Measurements from ENCODE around the gene CRACR2B.

CRACR2B gene

DNA sequence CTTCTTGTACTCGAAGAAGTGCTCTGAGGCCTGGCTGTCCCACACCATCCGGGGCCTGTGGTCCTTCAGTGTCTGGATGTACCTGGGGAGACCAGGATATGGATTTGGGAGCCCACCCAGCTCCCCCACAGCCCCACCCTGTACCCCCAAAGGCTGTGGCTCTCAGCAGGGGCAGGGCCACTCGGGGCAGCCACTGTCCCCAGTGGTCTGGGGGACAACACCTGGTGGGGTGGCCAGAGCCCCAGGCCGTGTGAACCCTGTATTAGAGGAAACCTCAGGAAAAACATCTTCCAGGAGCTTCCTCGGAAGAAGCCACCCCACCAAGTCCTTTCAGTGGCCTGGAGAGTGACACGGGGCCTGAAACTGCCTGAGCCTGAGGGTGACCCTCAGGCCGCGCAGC lies 42.7 kb downstream of the CRACR2B start:
- CTCF ChIA-PET: no interaction called here
- H3K4me3 ChIP-seq (ENCODE audit: low read depth, low read length): no peak overlapping the region
- POLR2A ChIA-PET: no interaction called here
- H3K9me3 ChIP-seq (ENCODE audit: control insufficient read depth, insufficient read depth, low read depth, low read length): no peaks in the 10 kb centered on the region
- no peaks in the 10 kb centered on the region for H3K4me1 ChIP-seq (ENCODE audit: control insufficient read depth, insufficient read depth, low read length)
- no peak for TF ChIP-seq SCRT2 (tag by site-specific recombination; IDR thresholded peaks at IDR 0.05)
- TF ChIP-seq ZNF449 (tag by site-specific recombination; IDR thresholded peaks at IDR 0.05): no peak
- TF ChIP-seq KLF17 (tag by site-specific recombination; IDR thresholded peaks at IDR 0.05): no peak
- TF ChIP-seq ZNF549 (tag by site-specific recombination; IDR thresholded peaks at IDR 0.05): no peak
- TF ChIP-seq, protein P1, sequence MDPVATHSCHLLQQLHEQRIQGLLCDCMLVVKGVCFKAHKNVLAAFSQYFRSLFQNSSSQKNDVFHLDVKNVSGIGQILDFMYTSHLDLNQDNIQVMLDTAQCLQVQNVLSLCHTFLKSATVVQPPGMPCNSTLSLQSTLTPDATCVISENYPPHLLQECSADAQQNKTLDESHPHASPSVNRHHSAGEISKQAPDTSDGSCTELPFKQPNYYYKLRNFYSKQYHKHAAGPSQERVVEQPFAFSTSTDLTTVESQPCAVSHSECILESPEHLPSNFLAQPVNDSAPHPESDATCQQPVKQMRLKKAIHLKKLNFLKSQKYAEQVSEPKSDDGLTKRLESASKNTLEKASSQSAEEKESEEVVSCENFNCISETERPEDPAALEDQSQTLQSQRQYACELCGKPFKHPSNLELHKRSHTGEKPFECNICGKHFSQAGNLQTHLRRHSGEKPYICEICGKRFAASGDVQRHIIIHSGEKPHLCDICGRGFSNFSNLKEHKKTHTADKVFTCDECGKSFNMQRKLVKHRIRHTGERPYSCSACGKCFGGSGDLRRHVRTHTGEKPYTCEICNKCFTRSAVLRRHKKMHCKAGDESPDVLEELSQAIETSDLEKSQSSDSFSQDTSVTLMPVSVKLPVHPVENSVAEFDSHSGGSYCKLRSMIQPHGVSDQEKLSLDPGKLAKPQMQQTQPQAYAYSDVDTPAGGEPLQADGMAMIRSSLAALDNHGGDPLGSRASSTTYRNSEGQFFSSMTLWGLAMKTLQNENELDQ (tag by site-specific recombination; IDR thresholded peaks at IDR 0.05; ENCODE audit: low read depth): no peak
- TF ChIP-seq, protein P2, sequence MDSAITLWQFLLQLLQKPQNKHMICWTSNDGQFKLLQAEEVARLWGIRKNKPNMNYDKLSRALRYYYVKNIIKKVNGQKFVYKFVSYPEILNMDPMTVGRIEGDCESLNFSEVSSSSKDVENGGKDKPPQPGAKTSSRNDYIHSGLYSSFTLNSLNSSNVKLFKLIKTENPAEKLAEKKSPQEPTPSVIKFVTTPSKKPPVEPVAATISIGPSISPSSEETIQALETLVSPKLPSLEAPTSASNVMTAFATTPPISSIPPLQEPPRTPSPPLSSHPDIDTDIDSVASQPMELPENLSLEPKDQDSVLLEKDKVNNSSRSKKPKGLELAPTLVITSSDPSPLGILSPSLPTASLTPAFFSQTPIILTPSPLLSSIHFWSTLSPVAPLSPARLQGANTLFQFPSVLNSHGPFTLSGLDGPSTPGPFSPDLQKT (IDR thresholded peaks at IDR 0.05; ENCODE audit: borderline replicate concordance, low read depth, low read length): no peak
- TF ChIP-seq ZNF366 (tag by site-specific recombination; conservative IDR thresholded peaks at IDR 0.05): no peak
- no peak for TF ChIP-seq ZSCAN16 (tag by site-specific recombination; IDR thresholded peaks at IDR 0.05)
- no peak for TF ChIP-seq ZNF843 (tag by site-specific recombination; IDR thresholded peaks at IDR 0.05)
- TF ChIP-seq MEIS1 (CRISPR knock-in tag; IDR thresholded peaks at IDR 0.05; ENCODE audit: borderline replicate concordance): no peak
- TF ChIP-seq ZNF114 (tag by site-specific recombination; IDR thresholded peaks at IDR 0.05): no peak
- TF ChIP-seq MYNN (tag by site-specific recombination; IDR thresholded peaks at IDR 0.05; ENCODE audit: borderline replicate concordance): no peak
- no peak for TF ChIP-seq ZNF155 (tag by site-specific recombination; IDR thresholded peaks at IDR 0.05)
- no peak for TF ChIP-seq ZNF654 (tag by site-specific recombination; IDR thresholded peaks at IDR 0.05; ENCODE audit: low read depth)
- no peak for TF ChIP-seq ZNF830 (tag by site-specific recombination; IDR thresholded peaks at IDR 0.05; ENCODE audit: low read depth)
- TF ChIP-seq YY2 (tag by site-specific recombination; IDR thresholded peaks at IDR 0.05): no peak
- peaks cover 0 to 48% of the 10 kb centered on the region in 2 experiments; a peak in 1 of 3 replicates for H3K36me3 ChIP-seq (ENCODE audit: control insufficient read depth in 2 of 2, insufficient read depth in 1 of 2, low read length in 2 of 2)
- no peak overlapping the region for H3K27ac ChIP-seq (ENCODE audit: extremely low read depth, low read depth, low read length)

GRCh38 chr11:871472-871871 lies 43.8 kb downstream of the CRACR2B start:
- H3K9me3 ChIP-seq (ENCODE audit: control insufficient read depth, insufficient read depth, low read depth, low read length): no peaks in the 10 kb centered on the region
- POLR2A ChIA-PET: no interaction called here
- H3K4me3 ChIP-seq (ENCODE audit: low read depth, low read length): no peak overlapping the region
- H3K36me3 ChIP-seq (ENCODE audit: control insufficient read depth in 2 of 2, insufficient read depth in 1 of 2, low read length in 2 of 2): peaks cover 0 to 53% of the 10 kb centered on the region in 2 experiments; a peak in 1 of 3 replicates
- CTCF ChIA-PET: interaction anchor here (0.9 kb wide), 1 partner anchor 23 kb away, joined by 3 read pairs; no protein-coding TSS in a partner anchor
- no peaks in the 10 kb centered on the region for H3K4me1 ChIP-seq (ENCODE audit: control insufficient read depth, insufficient read depth, low read length)
- H3K27ac ChIP-seq (ENCODE audit: extremely low read depth, low read depth, low read length): no peak overlapping the region
- TF ChIP-seq ZNF423 (tag by site-specific recombination; IDR thresholded peaks at IDR 0.05) (no peak), ZNF148 (tag by site-specific recombination; IDR thresholded peaks at IDR 0.05; ENCODE audit: borderline replicate concordance) (no peak), ZXDB (tag by site-specific recombination; IDR thresholded peaks at IDR 0.05) (no peak), ZNF510 (tag by site-specific recombination; IDR thresholded peaks at IDR 0.05; ENCODE audit: insufficient replicate concordance) (no peak)
- TF ChIP-seq, protein P3, sequence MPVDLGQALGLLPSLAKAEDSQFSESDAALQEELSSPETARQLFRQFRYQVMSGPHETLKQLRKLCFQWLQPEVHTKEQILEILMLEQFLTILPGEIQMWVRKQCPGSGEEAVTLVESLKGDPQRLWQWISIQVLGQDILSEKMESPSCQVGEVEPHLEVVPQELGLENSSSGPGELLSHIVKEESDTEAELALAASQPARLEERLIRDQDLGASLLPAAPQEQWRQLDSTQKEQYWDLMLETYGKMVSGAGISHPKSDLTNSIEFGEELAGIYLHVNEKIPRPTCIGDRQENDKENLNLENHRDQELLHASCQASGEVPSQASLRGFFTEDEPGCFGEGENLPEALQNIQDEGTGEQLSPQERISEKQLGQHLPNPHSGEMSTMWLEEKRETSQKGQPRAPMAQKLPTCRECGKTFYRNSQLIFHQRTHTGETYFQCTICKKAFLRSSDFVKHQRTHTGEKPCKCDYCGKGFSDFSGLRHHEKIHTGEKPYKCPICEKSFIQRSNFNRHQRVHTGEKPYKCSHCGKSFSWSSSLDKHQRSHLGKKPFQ (tag by site-specific recombination; IDR thresholded peaks at IDR 0.05): no peak
- TF ChIP-seq, protein P4, sequence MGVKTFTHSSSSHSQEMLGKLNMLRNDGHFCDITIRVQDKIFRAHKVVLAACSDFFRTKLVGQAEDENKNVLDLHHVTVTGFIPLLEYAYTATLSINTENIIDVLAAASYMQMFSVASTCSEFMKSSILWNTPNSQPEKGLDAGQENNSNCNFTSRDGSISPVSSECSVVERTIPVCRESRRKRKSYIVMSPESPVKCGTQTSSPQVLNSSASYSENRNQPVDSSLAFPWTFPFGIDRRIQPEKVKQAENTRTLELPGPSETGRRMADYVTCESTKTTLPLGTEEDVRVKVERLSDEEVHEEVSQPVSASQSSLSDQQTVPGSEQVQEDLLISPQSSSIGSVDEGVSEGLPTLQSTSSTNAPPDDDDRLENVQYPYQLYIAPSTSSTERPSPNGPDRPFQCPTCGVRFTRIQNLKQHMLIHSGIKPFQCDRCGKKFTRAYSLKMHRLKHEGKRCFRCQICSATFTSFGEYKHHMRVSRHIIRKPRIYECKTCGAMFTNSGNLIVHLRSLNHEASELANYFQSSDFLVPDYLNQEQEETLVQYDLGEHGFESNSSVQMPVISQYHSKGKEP (tag by site-specific recombination; IDR thresholded peaks at IDR 0.05): no peak

All from HEK293 (cell line).